22Rv1 (cell line): ENCODE results near the gene TMEM176A.

Source experiments
- ZFX ChIP-seq: fragments of 450-650 bp; IDR thresholded peaks from 2 replicates; pipeline ENCODE4 v1.6.1; 2017; ENCODE audit warnings: antibody characterized with exemption, borderline replicate concordance
- TF ChIP-seq, protein P1 (sequence below): fragments of 450-650 bp; IDR thresholded peaks from 2 replicates; pipeline ENCODE4 v1.5.1; 2017; ENCODE audit warnings: mild to moderate bottlenecking

DNA sequence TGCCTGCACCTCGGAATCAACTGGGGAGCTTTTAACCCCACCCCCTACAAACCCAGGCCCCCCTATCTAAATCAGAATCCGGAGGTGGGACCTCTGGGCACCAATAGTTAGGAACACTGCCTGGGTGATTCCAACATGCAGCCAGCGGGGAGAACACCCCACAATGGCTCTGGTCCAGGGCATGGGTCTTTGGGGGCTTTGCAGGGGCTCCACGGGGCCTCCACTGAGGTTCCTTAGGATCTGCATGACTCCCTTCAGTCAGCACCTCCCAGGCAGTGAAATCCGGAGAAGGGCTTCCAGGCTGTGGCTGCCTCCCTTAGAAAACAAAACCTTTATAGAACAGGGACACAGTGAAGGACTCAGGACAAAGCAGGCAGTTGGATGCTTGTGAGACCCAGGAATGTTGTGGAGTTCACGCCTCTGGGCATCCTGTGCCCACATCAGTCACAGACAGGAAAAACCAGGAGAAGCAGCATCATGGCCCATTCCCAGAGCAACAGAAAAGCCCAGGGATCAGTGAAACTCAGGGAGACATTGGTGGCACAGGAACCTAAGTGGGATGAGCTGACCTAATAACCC lies 35.2 kb downstream of the TMEM176A start:
- TF ChIP-seq, protein P1, sequence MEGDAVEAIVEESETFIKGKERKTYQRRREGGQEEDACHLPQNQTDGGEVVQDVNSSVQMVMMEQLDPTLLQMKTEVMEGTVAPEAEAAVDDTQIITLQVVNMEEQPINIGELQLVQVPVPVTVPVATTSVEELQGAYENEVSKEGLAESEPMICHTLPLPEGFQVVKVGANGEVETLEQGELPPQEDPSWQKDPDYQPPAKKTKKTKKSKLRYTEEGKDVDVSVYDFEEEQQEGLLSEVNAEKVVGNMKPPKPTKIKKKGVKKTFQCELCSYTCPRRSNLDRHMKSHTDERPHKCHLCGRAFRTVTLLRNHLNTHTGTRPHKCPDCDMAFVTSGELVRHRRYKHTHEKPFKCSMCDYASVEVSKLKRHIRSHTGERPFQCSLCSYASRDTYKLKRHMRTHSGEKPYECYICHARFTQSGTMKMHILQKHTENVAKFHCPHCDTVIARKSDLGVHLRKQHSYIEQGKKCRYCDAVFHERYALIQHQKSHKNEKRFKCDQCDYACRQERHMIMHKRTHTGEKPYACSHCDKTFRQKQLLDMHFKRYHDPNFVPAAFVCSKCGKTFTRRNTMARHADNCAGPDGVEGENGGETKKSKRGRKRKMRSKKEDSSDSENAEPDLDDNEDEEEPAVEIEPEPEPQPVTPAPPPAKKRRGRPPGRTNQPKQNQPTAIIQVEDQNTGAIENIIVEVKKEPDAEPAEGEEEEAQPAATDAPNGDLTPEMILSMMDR: no peak
- no peak for TF ChIP-seq ZFX
